NCI-H2029 treated with DMSO at 0.1 percent for 48 hours (cell line): Measurements from ENCODE around the gene OR4E1.
"Not testable (repeated sequence)": the region's sequence is repeated elsewhere in the genome, so short reads cannot be mapped to it uniquely, and the experiment has no call there.

Source experiments
- DNase-seq: peaks from one replicate; lab custom pipeline; 2025; lab: John Stamatoyannopoulos, UW

The OR4E1 gene

DNA sequence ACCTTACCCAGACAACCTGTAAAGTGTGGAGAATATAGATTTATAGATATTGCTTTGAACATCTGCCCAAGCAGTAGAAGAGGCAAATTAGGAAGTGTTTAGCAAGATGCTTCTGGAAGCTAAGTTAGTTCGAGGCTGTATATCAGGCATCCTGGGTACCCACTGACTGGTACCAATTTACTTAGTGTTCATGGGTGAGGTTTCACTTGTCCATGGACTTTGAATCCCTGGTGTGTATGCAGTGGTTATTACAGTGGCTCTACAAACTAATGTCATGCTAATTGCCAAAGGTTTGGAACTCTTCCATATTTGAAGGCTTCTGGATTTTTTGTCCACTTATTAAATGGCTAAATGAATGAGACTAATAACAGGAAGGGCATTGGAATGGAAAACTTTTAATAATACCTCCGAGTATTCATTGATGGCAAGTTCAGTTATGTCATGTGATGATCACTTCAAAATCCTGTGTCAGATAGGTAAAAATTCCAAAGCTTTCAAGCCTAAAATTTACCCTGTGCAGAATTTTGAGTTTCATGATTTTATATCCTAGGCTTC is 20.2 kb downstream of the OR4E1 start, which contains the start of gene OR4E2:
Gene OR4E2, plus strand, starts transcription at position 505 of the 555 bp plus-strand sequence. CDS start 11,248 bp downstream, outside the sequence.
- no peak for DNase-seq

DNA sequence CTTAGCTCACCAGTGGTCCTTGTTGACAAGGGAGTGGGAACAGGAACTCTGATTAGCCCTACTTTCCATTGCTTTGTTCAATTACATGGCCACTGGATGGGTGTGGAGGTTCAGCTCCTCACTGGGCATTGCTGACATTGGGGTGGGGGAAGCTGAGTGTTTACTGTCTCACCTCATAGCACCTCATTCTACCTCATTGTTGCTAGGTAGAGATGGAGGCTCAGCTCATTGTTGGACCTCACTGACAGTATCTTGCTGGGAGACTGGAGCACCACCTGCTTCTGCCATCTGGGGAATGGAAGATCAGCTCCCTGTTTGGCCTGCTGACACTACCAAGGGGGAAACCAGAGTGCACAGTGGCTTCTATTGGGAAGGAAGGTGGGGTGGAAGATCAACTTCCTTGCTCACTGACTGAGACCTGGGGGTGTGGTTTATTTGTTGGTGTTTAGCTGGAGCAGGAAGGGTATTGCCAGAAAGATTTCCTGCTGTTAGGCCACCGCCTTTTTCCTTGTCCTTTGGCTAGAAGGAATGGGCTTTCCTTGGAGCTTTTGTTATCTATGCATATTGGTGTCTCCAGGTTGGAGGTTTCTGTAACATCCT is 21.3 kb downstream of the OR4E1 start:
- no peak for DNase-seq

DNA sequence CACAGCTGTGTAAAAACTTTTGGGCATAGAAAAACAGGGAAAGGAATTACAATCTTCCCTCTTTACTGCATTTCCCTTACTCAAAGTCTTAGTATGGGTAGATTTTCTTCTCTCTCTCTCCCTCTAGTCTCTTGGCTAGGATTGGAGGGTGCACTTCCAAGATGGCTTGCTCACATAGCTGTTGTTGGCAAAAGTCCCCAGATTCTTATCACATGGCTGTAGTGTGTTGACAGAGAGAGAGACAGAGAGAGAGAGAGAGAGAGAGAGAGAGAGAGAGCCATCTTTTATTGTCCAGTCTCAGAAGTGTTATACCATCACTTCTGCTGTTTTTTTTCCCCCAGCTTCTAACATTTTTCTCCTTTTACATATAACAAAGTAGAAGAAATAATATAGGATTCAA is 26.2 kb downstream of the OR4E1 start:
- DNase-seq = no peak

DNA sequence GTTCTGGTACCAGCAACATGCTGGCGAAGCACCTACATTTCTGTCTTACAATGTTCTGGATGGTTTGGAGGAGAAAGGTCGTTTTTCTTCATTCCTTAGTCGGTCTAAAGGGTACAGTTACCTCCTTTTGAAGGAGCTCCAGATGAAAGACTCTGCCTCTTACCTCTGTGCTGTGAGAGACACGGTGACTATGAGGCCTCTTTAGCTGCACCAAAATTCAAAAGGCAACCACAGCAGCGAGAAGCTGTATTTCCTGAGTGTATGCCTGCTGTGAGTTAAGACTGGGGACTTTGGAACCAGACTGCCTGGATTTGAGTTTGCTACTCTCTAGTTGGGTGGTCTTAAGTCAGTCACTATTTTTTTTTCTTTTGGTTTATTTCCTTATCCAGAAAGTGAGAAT is 30.2 kb downstream of the OR4E1 start:
- no peak for DNase-seq

DNA sequence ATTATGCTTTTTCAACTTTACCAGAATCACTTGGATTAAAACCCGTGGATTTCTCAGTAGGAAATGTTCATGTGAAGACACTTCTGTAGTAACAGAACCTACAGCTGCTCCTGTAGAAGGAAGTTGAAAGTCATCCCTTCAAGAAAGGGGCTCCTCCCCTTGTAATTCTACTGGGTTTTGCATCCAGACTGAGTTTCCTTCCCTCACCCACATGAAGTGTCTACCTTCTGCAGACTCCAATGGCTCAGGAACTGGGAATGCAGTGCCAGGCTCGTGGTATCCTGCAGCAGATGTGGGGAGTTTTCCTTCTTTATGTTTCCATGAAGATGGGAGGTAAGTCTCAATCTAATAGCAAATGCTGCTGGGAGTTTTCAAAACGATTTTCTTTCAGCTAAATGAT is 30.9 kb downstream of the OR4E1 start:
- DNase-seq = no peak

DNA sequence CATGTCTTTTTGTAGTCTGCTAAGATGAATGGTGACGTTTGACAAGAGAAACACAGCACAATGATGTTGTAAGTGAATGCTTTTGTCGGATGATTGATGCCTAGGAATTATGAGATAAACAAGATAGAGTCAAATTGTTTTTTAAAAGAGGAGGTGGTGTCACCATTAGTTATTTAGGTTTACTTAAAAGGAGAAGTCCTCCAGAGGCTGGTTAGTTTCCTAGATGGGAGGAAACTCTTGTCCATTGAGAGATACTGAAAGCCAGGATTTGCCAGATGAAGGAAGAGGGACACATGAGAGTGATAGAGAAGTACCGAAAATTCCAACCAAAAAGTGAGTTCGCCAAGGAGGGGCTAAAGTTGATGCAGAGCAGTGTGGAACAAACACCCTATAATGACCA is 38.8 kb downstream of the OR4E1 start, which contains the start of gene OR10G2:
Gene OR10G2, minus strand, starts transcription at position 101 of the 400 bp plus-strand sequence. Its CDS starts 98 bp downstream, at position 3.
- DNase-seq = no peak

DNA sequence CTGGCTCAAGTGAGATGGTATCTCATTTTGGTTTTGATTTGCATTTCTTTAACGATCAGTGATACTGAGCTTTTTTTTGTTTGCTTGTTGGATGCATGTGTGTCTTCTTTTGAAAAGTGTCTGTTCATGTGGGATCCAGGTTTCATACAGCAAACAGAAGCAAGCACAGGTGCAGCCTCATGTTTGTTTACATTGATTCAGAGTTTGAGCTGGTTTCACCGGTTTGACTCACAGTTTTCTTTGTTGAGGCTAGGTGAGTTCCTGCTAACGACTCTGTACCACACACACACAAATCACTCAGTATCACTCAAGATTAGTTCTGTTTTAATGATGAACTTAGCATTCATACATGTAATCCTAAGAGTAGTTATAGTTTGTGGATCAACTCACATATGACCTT is 42.5 kb downstream of the OR4E1 start:
- DNase-seq = no peak

DNA sequence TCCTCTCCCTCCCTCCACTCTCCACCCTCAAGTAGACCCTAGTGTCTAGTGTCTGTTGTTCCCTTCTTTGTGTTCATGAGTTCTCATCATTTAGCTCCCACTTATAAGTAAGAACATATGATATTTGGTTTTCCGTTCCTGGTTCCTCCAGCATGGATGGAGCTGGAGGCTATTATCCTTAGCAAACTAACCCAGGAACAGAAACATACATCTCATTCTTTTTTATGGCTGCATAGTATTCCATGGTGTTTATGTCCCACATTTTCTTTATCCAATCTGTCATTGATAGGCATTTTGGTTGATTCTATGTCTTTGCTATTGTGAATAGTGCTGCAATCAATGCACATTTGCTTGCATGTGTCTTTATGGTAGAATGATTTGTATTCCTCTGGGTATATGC is 43.1 kb downstream of the OR4E1 start:
- DNase-seq = not testable (repeated sequence)

DNA sequence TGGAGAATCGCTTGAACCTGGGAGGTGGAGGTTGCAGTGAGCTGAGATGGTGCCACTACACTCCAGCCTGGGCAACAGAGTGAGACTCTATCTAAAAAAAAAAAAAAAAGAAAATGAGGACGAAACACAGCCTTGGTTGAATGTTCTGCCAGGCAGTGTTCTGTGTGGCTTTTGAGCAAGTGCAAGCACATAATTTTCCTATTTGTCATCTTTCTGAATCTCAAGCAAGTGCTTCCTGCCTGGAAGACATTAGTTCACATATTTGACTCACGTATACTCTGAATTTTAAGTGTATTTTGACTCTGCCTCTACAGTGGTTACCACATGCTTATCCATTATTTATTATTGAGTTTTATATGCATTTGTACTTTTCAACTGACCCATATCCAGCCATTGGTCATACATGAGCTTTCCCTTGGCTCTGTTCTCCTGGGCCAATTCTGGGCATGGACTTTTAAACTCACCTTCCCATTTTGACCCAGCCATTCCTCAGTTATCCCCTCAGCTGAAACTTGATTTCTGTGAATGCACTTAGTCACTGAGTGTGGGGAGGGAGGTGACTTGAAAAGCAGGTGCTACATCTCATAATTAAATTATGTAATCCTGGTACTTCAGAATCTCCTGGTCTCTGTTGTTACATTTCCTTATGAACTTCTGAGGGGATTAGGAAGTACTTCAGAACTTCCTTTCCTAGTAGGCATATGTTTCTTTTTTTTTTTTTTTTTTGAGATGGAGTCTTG is 47.0 kb downstream of the OR4E1 start:
- DNase-seq = no peak
